Measurements from ENCODE around the gene ADARB2. TPM values are rescaled to one million over a fixed set of nuclear protein-coding genes. Genes with fewer than 3 reads are reported as not detected.

The ADARB2 gene
- total and polyA plus RNA-seq, 2 experiments from 2014 or later = 0.13 to 0.48 TPM

GRCh38 chr10:1320739-1321320, 416.5 kb downstream of the ADARB2 start:
- no peak overlapping the region for H3K27ac ChIP-seq
- no peaks in the 10 kb centered on the region for H3K9me3 ChIP-seq (ENCODE audit: low read depth)
- H3K36me3 ChIP-seq (replicated peaks; ENCODE audit: insufficient read depth, low read depth) = no peaks in the 10 kb centered on the region
- peaks cover 10% of the 10 kb centered on the region for H3K27me3 ChIP-seq
- 76% methylated on average over 3 of the region's 3 CpGs for WGBS (ENCODE audit: low lambda C conversion rate, missing lambda C conversion rate)
- no peak for DNase-seq (ENCODE audit: low spot score)
- TF ChIP-seq CTCF (IDR thresholded peaks at IDR 0.05; ENCODE audit: poor library complexity) = no peak
- TF ChIP-seq EZH2phosphoT487 (IDR thresholded peaks at IDR 0.05; ENCODE audit: low read depth, severe bottlenecking, unreplicated experiment) = no peak
- TF ChIP-seq EZH2 (IDR thresholded peaks at IDR 0.05; ENCODE audit: borderline replicate concordance) = no peak
- H3K4me1 ChIP-seq (ENCODE audit: insufficient read depth) = no peaks in the 10 kb centered on the region
- no peak overlapping the region for H3K4me2 ChIP-seq
- H3K4me3 ChIP-seq = no peak overlapping the region
- no peaks in the 10 kb centered on the region for H4K20me1 ChIP-seq (ENCODE audit: insufficient read depth, poor library complexity, severe bottlenecking)
- H3K79me2 ChIP-seq = no peaks in the 10 kb centered on the region
- no peak overlapping the region for H2AFZ ChIP-seq
- H3K9me2 ChIP-seq (replicated peaks; ENCODE audit: insufficient read depth) = no peaks in the 10 kb centered on the region

GRCh38 chr10:1316809-1317143, 420.5 kb downstream of the ADARB2 start:
- Histone ChIP-seq H3K27ac (no peak overlapping the region), H3K36me3 (replicated peaks; ENCODE audit: insufficient read depth, low read depth) (no peaks in the 10 kb centered on the region), H3K4me1 (ENCODE audit: insufficient read depth) (no peaks in the 10 kb centered on the region), H4K20me1 (ENCODE audit: insufficient read depth, poor library complexity, severe bottlenecking) (no peaks in the 10 kb centered on the region), H3K9me3 (ENCODE audit: low read depth) (no peaks in the 10 kb centered on the region), H3K27me3 (no peaks in the 10 kb centered on the region), H3K9me2 (replicated peaks; ENCODE audit: insufficient read depth) (no peaks in the 10 kb centered on the region), H3K4me3 (no peak overlapping the region), H3K4me2 (no peak overlapping the region), H2AFZ (no peak overlapping the region), H3K79me2 (no peaks in the 10 kb centered on the region)
- DNase-seq (ENCODE audit: low spot score) = no peak
- 70% methylated on average over 8 of the region's 8 CpGs for WGBS (ENCODE audit: low lambda C conversion rate, missing lambda C conversion rate)
- TF ChIP-seq EZH2phosphoT487 (IDR thresholded peaks at IDR 0.05; ENCODE audit: low read depth, severe bottlenecking, unreplicated experiment) = no peak
- TF ChIP-seq CTCF (IDR thresholded peaks at IDR 0.05; ENCODE audit: poor library complexity) = no peak
- TF ChIP-seq EZH2 (IDR thresholded peaks at IDR 0.05; ENCODE audit: borderline replicate concordance) = no peak

- Histone ChIP-seq H3K4me1 (ENCODE audit: insufficient read depth) (no peaks in the 10 kb centered on the region), H3K4me2 (no peak overlapping the region), H3K27ac (no peak overlapping the region), H3K4me3 (no peak overlapping the region), H3K9me3 (ENCODE audit: low read depth) (no peaks in the 10 kb centered on the region), H3K36me3 (replicated peaks; ENCODE audit: insufficient read depth, low read depth) (no peaks in the 10 kb centered on the region), H3K9me2 (replicated peaks; ENCODE audit: insufficient read depth) (no peaks in the 10 kb centered on the region), H3K79me2 (no peaks in the 10 kb centered on the region), H3K27me3 (no peaks in the 10 kb centered on the region), H2AFZ (no peak overlapping the region), H4K20me1 (ENCODE audit: insufficient read depth, poor library complexity, severe bottlenecking) (no peaks in the 10 kb centered on the region)
- DNase-seq (ENCODE audit: low spot score) = no peak
- TF ChIP-seq EZH2phosphoT487 (IDR thresholded peaks at IDR 0.05; ENCODE audit: low read depth, severe bottlenecking, unreplicated experiment) = no peak
- no peak for TF ChIP-seq CTCF (IDR thresholded peaks at IDR 0.05; ENCODE audit: poor library complexity)
- no peak for TF ChIP-seq EZH2 (IDR thresholded peaks at IDR 0.05; ENCODE audit: borderline replicate concordance)
- 84% methylated on average over 16 of the region's 16 CpGs for WGBS (ENCODE audit: low lambda C conversion rate, missing lambda C conversion rate)
Measured at GRCh38 chr10:1316121-1316808, 421.1 kb downstream of the ADARB2 start.

Data from hepatocyte (in vitro differentiated cells).